Uterus (tissue), 4 donors: ENCODE results near the gene PCTP. TPM values are rescaled to one million over a fixed set of nuclear protein-coding genes. Genes with fewer than 3 reads are reported as not detected.

ENCODE experiments used
- DNase-seq, 2 donors: peaks; one replicate each; pipeline ENCODE4 v3.0.0-alpha.2; 2019 to 2020
- H3K27ac ChIP-seq, 2 donors: fragments of 200-600 bp; sonication (generic); 1 replicate in 1 of 2; 2 replicates in 1 of 2; pipeline ENCODE4 v1.5.1; 2016 to 2018
- H3K27me3 ChIP-seq, 2 donors: fragments of 200-600 bp; sonication (generic); one replicate each; pipeline ENCODE4 v1.5.1; 2018 to 2019; ENCODE audit warnings: control low read depth in 1 of 2
- H3K36me3 ChIP-seq, 2 donors: fragments of 200-600 bp; sonication (generic); one replicate each; pipeline ENCODE4 v1.5.1; 2019; ENCODE audit warnings: control low read depth in 1 of 2
- H3K4me1 ChIP-seq, 2 donors: fragments of 200-600 bp; sonication (generic); one replicate each; pipeline ENCODE4 v1.5.1; 2018 to 2019; ENCODE audit warnings: control low read depth in 1 of 2
- H3K4me3 ChIP-seq, 2 donors: fragments of 200-600 bp; sonication (generic); 1 replicate in 1 of 2; 2 replicates in 1 of 2; pipeline ENCODE4 v1.5.1; 2018 to 2019; ENCODE audit warnings: mild to moderate bottlenecking in 1 of 2
- H3K9me3 ChIP-seq, 2 donors: fragments of 200-600 bp; sonication (generic); one replicate each; pipeline ENCODE4 v1.5.1; 2019; ENCODE audit warnings: control low read depth in 1 of 2
- CTCF ChIP-seq, 4 experiments: fragments of 200-600 bp in 2 of 4; fragments of 450-650 bp in 2 of 4; sonication (generic) in 2 of 4; IDR thresholded peaks; one replicate each; pipeline ENCODE4 v1.5.1; 2016 to 2019; ENCODE audit warnings: antibody characterized with exemption in 4 of 4, mild to moderate bottlenecking in 2 of 4, moderate library complexity in 1 of 4
- POLR2A ChIP-seq, 2 donors: fragments of 450-650 bp; IDR thresholded peaks; one replicate each; pipeline ENCODE4 v1.6.1; 2016; ENCODE audit warnings: antibody characterized with exemption in 2 of 2, mild to moderate bottlenecking in 1 of 2, moderate library complexity in 1 of 2
- intact Hi-C: fragments of 100-400 bp; cut with DNase I; formaldehyde crosslinking; loops from one replicate; pipeline ENCODE4 v1.15.1; 2023; ENCODE audit warnings: low total_unique reads
- total RNA-seq, 4 donors: library from RNA; depleted of rRNA in 3 of 4; stranded (reverse); fragments of >200 nt in 3 of 4; gene quantifications; one replicate each; pipeline versions ENCODE4 v1.1.0 to v1.2.4, GENCODE V29; 2014 to 2023
- donor health status: DM: yes; HTN: yes; CAD: no.

Gene PCTP
- 10 to 100 TPM in 2 of 4 donors, 1 to 10 TPM in 2; 1.8 to 18.8 (median 10.9) TPM for total RNA-seq

GRCh38 chr17:55750750-55751657, at the start of gene PCTP:
Gene PCTP, plus strand, starts transcription at chr17:55751051. Its CDS starts 53 bp downstream, at chr17:55751104.
- Histone ChIP-seq H3K27me3 (no peaks in the 10 kb centered on the region), H3K36me3 (no peaks in the 10 kb centered on the region), H3K27ac (peak within 1 kb of the TSS; percentile 75 to 80), H3K4me1 (peaks cover 0 to 5% of the 10 kb centered on the region in 2 donors), H3K4me3 (peak within 1 kb of the TSS; percentile 66 to 76), H3K9me3 (no peaks in the 10 kb centered on the region)
- DNase-seq, result peak; percentile 93 to 96
- intact Hi-C loops, result no loop called here
- TF ChIP-seq CTCF (IDR thresholded peaks at IDR 0.05) (peak in 3 of 4 experiments; percentile 40 to 47 (median 45)), POLR2A (IDR thresholded peaks at IDR 0.05) (peak; percentile 69 to 73)

GRCh38 chr17:55702150-55702549, 48.7 kb upstream of the PCTP start:
- Histone ChIP-seq H3K27me3 (no peaks in the 10 kb centered on the region), H3K9me3 (no peaks in the 10 kb centered on the region), H3K4me3 (no peak overlapping the region), H3K27ac (no peak overlapping the region), H3K4me1 (no peaks in the 10 kb centered on the region), H3K36me3 (no peaks in the 10 kb centered on the region)
- no peak for TF ChIP-seq POLR2A (IDR thresholded peaks at IDR 0.05)
- TF ChIP-seq CTCF (IDR thresholded peaks at IDR 0.05), result no peak
- no peak for DNase-seq
- intact Hi-C loops, result no loop called here

DNA sequence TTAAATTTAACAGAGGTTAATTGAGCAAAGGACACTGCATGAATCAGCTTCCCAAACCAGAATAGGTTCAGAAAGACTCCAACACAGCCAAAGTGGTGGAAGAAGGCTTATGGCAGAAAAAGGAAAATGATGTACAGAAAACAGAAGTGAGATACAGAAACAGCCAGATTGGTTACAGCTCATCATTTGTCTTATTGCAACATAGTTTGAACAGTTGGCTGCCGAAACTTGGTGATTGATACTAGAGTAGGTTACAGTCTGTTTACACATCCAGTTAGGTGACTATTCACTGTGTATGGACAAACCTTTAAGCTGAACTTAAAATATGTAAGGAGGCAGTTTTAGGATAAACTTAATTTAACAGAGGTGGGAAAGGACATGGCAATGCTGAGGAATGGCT, 46.5 kb upstream of the PCTP start:
- H3K36me3 ChIP-seq, result no peaks in the 10 kb centered on the region
- no peaks in the 10 kb centered on the region for H3K27me3 ChIP-seq
- no peak for TF ChIP-seq CTCF (IDR thresholded peaks at IDR 0.05)
- TF ChIP-seq POLR2A (IDR thresholded peaks at IDR 0.05), result no peak
- no peak overlapping the region for H3K27ac ChIP-seq
- DNase-seq, result no peak
- H3K4me1 ChIP-seq, result no peaks in the 10 kb centered on the region
- no peak overlapping the region for H3K4me3 ChIP-seq
- H3K9me3 ChIP-seq, result no peaks in the 10 kb centered on the region
- intact Hi-C loops, result no loop called here

DNA sequence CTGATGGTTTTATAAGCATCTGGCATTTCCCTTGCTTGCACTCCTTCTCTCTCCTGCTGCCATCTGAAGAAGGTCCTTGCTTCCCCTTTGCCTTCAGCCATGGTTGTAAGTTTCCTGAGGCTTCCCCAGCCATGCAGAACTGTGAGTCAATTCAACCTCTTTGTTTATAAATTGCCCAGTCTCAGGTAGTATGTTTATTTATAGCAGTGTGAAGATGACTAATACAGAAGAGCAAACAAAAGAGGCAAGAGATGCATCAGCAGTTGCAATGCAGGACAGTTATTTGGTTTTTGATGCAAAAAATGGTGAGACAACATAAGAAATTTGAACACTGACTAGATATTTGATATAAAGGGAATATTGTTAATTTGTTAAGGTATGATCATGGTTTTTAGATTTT, 45.0 kb upstream of the PCTP start:
- intact Hi-C loops, result no loop called here
- no peak overlapping the region for H3K4me3 ChIP-seq
- H3K4me1 ChIP-seq, result no peaks in the 10 kb centered on the region
- no peak for TF ChIP-seq POLR2A (IDR thresholded peaks at IDR 0.05)
- no peak for TF ChIP-seq CTCF (IDR thresholded peaks at IDR 0.05)
- H3K9me3 ChIP-seq, result no peaks in the 10 kb centered on the region
- no peak for DNase-seq
- H3K36me3 ChIP-seq, result no peaks in the 10 kb centered on the region
- H3K27ac ChIP-seq, result no peak overlapping the region
- no peaks in the 10 kb centered on the region for H3K27me3 ChIP-seq
